ENCODE results near the gene APOL1. TPM values are rescaled to one million over a fixed set of nuclear protein-coding genes. Genes with fewer than 3 reads are reported as not detected.

The APOL1 gene
- total and polyA plus RNA-seq, 2 of the 4 experiments (the other 2 are of a cell fraction) = 0.36 to 0.77 TPM

DNA sequence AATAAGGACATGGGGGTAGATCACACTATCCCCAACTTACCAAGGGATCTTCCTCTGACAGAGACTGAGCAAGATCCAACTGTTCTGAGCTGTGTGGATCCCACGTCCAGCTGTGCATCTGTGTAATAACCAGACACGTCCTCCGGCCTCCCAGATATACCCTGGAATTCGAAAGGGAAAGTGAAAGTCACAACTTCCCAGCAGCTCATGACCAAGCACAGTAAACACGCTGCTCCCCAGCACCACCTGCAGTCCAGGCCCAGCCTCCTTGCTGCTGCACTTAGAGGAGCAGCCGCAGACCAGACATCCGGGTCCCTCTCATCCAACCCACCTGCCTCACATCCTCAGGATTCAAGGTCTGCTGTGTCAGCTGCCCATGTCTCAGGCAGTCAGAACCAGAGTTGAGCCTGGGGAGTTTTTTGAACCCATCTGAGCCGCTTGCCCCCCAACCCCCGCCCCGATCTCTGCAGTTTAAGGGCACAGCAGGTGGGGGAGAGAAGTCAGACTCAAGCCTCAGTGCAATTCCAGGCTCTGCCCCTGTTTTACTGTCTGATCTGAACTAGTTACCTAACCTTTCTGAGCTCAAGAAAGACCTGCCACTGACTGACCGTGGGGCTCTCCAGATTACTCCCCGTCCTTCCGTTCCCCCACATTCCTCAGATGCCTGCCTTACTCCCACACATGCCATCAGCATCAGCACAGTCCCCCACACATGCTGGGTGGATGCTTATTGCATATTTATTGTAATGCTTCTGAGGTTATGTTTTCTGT is 13.3 kb upstream of the APOL1 start, which contains the start of gene APOL2:
APOL2 (minus strand) TSS at position 127 of the 771 bp plus-strand sequence. CDS start 6,365 bp downstream, outside the sequence.
- Histone ChIP-seq H3K56ac (ENCODE audit: extremely low read depth, insufficient read depth, low read length) (peak within 1 kb of the TSS; percentile 92), H2AFZ (replicated peaks; ENCODE audit: low read length, poor library complexity) (peak within 1 kb of the TSS; percentile 92), H3K27me3 (ENCODE audit: control insufficient read depth, insufficient read depth, low read length) (no peaks in the 10 kb centered on the region), H3K9me1 (ENCODE audit: insufficient read depth, low read length) (peaks cover 12% of the 10 kb centered on the region), H3K9ac (ENCODE audit: low read depth, low read length) (peak within 1 kb of the TSS; percentile 86), H3K9me3 (ENCODE audit: control insufficient read depth, insufficient read depth, low read length) (no peaks in the 10 kb centered on the region), H4K5ac (ENCODE audit: low read depth, low read length) (peak within 1 kb of the TSS; percentile 56), H3K27ac (ENCODE audit: insufficient read depth, low read length) (peak within 1 kb of the TSS; percentile 73), H3K36me3 (ENCODE audit: control insufficient read depth, insufficient read depth, low read length) (peaks cover 3% of the 10 kb centered on the region; the same call in 1 of the 2 replicates), H2BK20ac (ENCODE audit: low read depth, low read length) (peak within 1 kb of the TSS; percentile 40), H3K23ac (ENCODE audit: low read depth, low read length) (peak within 1 kb of the TSS; percentile 93), H3K79me1 (ENCODE audit: low read depth in 1 of 2, low read length in 2 of 2) (peaks cover 4 to 39% of the 10 kb centered on the region in 2 experiments), H3K4me1 (ENCODE audit: control insufficient read depth, insufficient read depth, low read length) (peaks cover 19% of the 10 kb centered on the region), H4K91ac (ENCODE audit: insufficient read depth, low read depth, low read length) (peak within 1 kb of the TSS; percentile 77), H2BK120ac (ENCODE audit: low read depth, low read length) (peak within 1 kb of the TSS; percentile 70), H3K4me3 (ENCODE audit: insufficient read depth, low read depth, low read length) (peak within 1 kb of the TSS; percentile 65), H2AK9ac (replicated peaks; ENCODE audit: low read depth, low read length, poor library complexity) (peak within 1 kb of the TSS; percentile 96), H4K8ac (ENCODE audit: low read depth in 2 of 2, low read length in 2 of 2) (peak within 1 kb of the TSS; percentile 8 to 95; a peak in 3 of 4 replicates), H3K18ac (ENCODE audit: low read depth, low read length) (peak within 1 kb of the TSS; percentile 87), H3K14ac (replicated peaks; ENCODE audit: low read depth, low read length) (peak within 1 kb of the TSS; percentile 99), H3K4me2 (ENCODE audit: low read depth, low read length) (peak within 1 kb of the TSS; percentile 95), H2BK15ac (ENCODE audit: low read depth, low read length) (peak within 1 kb of the TSS; percentile 92; the same call in 1 of the 3 replicates), H3K4ac (ENCODE audit: low read depth, low read length) (peak within 1 kb of the TSS; percentile 92), H4K20me1 (ENCODE audit: insufficient read depth, low read length) (0 out of 2 replicates have a peak, but pooled peaks cover 6% of the 10 kb centered on the region), H2AK5ac (ENCODE audit: low read depth, low read length) (peak within 1 kb of the TSS; percentile 67), H2BK5ac (ENCODE audit: low read depth, low read length, poor library complexity, severe bottlenecking) (peak within 1 kb of the TSS; percentile 91)
- intact Hi-C loops (cut with micrococcal nuclease) (loop anchor here (2.0 to 5.0 kb wide), 2 partner anchors 38 to 43 kb away; no protein-coding TSS in a partner anchor), dilution Hi-C loops (cut with HindIII; ENCODE audit: low sequenced_read_pairs, unreplicated experiment) (no loop called here), in situ Hi-C loops (cut with MboI; ENCODE audit: low sequenced_read_pairs) (no loop called here)
- ATAC-seq (ENCODE audit: low read depth) (peak; percentile 96), DNase-seq (peak; percentile 93)
- BruUV-seq (replicated peaks) = no TSS peak
- CTCF ChIA-PET = interaction anchor here (0.6 to 3.0 kb wide), 8 partner anchors 12 to 44 kb away, joined by 3 to 8 read pairs (median 3); partner anchors contain the start of gene APOL4
- WGBS, 2 experiments (ENCODE audit: extremely low coverage in 2 of 2, insufficient read length in 1 of 2) = 2% methylated on average over 5 of the region's 13 CpGs; no CpG with 5 or more reads in 1 of the 2 experiments
- POLR2A ChIA-PET (ENCODE audit: unreplicated experiment) = interaction anchor here (0.7 to 1.3 kb wide), 3 partner anchors 20 to 242 kb away, joined by 3 to 7 read pairs (median 5); partner anchors contain the start of gene TXN2
- TF ChIP-seq, protein P1, sequence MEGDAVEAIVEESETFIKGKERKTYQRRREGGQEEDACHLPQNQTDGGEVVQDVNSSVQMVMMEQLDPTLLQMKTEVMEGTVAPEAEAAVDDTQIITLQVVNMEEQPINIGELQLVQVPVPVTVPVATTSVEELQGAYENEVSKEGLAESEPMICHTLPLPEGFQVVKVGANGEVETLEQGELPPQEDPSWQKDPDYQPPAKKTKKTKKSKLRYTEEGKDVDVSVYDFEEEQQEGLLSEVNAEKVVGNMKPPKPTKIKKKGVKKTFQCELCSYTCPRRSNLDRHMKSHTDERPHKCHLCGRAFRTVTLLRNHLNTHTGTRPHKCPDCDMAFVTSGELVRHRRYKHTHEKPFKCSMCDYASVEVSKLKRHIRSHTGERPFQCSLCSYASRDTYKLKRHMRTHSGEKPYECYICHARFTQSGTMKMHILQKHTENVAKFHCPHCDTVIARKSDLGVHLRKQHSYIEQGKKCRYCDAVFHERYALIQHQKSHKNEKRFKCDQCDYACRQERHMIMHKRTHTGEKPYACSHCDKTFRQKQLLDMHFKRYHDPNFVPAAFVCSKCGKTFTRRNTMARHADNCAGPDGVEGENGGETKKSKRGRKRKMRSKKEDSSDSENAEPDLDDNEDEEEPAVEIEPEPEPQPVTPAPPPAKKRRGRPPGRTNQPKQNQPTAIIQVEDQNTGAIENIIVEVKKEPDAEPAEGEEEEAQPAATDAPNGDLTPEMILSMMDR (conservative IDR thresholded peaks at IDR 0.05; ENCODE audit: low read depth, low read length) = peak; percentile 73
- TF ChIP-seq RCOR1 (IDR thresholded peaks at IDR 0.05; ENCODE audit: insufficient replicate concordance, low read length) = no peak
- TF ChIP-seq, protein P2, sequence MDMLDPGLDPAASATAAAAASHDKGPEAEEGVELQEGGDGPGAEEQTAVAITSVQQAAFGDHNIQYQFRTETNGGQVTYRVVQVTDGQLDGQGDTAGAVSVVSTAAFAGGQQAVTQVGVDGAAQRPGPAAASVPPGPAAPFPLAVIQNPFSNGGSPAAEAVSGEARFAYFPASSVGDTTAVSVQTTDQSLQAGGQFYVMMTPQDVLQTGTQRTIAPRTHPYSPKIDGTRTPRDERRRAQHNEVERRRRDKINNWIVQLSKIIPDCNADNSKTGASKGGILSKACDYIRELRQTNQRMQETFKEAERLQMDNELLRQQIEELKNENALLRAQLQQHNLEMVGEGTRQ (IDR thresholded peaks at IDR 0.05; ENCODE audit: low read depth, low read length) = peak; percentile 46; the same call in 1 of the 2 replicates
- TF ChIP-seq NFE2L2 (IDR thresholded peaks at IDR 0.05; ENCODE audit: low read depth, low read length) = peak; percentile 48; the same call in 1 of the 2 replicates
- TF ChIP-seq RAD21 (IDR thresholded peaks at IDR 0.05; ENCODE audit: low read length) = peak; percentile 59
- peak; percentile 94 for TF ChIP-seq MXI1 (IDR thresholded peaks at IDR 0.05; ENCODE audit: borderline replicate concordance, low read depth, low read length)
- TF ChIP-seq RFX5 (IDR thresholded peaks at IDR 0.05; ENCODE audit: low read depth, low read length) = no peak
- peak; percentile 84 for TF ChIP-seq POLR2A (IDR thresholded peaks at IDR 0.05; ENCODE audit: low read depth, low read length)
- TF ChIP-seq SMC3 (IDR thresholded peaks at IDR 0.05; ENCODE audit: low read depth, low read length) = peak; percentile 63
- no peak for TF ChIP-seq MAZ (IDR thresholded peaks at IDR 0.05; ENCODE audit: borderline replicate concordance, low read depth, low read length)
- TF ChIP-seq MAFK (IDR thresholded peaks at IDR 0.05; ENCODE audit: low read depth, low read length) = no peak
- peak; percentile 38; the same call in 1 of the 2 replicates for TF ChIP-seq BHLHE40 (IDR thresholded peaks at IDR 0.05; ENCODE audit: low read depth, low read length)
- TF ChIP-seq CEBPB (IDR thresholded peaks at IDR 0.05; ENCODE audit: low read depth, low read length) = no peak
- TF ChIP-seq FOS (IDR thresholded peaks at IDR 0.05; ENCODE audit: low read depth, low read length) = no peak

Measured in IMR-90 (cell line).